ENCODE results near the gene B3GNT9.

The B3GNT9 gene

DNA sequence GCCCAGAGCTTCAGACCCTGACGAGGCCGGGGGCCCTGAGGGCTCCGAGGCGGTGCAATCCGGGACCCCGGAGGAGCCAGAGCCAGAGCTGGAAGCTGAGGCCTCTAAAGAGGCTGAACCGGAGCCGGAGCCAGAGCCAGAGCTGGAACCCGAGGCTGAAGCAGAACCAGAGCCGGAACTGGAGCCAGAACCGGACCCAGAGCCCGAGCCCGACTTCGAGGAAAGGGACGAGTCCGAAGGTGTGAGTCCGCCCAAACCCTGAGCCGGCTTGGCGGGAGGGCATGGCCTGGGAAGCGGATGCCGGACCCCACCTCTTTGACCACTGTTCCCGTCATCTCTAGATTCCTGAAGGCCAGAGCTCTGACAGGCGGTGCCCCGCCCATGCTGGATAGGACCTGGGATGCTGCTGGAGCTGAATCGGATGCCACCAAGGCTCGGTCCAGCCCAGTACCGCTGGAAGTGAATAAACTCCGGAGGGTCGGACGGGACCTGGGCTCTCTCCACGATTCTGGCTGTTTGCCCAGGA is 24.0 kb upstream of the B3GNT9 start:
- no peaks in the 10 kb centered on the region for H3K9me3 ChIP-seq
- no peak overlapping the region for H3K27ac ChIP-seq
- H3K36me3 ChIP-seq, result no peaks in the 10 kb centered on the region
- TF ChIP-seq, protein P1, sequence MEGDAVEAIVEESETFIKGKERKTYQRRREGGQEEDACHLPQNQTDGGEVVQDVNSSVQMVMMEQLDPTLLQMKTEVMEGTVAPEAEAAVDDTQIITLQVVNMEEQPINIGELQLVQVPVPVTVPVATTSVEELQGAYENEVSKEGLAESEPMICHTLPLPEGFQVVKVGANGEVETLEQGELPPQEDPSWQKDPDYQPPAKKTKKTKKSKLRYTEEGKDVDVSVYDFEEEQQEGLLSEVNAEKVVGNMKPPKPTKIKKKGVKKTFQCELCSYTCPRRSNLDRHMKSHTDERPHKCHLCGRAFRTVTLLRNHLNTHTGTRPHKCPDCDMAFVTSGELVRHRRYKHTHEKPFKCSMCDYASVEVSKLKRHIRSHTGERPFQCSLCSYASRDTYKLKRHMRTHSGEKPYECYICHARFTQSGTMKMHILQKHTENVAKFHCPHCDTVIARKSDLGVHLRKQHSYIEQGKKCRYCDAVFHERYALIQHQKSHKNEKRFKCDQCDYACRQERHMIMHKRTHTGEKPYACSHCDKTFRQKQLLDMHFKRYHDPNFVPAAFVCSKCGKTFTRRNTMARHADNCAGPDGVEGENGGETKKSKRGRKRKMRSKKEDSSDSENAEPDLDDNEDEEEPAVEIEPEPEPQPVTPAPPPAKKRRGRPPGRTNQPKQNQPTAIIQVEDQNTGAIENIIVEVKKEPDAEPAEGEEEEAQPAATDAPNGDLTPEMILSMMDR (IDR thresholded peaks at IDR 0.05), result no peak
- H3K4me1 ChIP-seq (ENCODE audit: control insufficient read depth in 1 of 2, insufficient read depth in 1 of 2, low read depth in 1 of 2, low read length in 1 of 2), result peaks cover 32 to 38% of the 10 kb centered on the region in 2 experiments
- H3K4me3 ChIP-seq (ENCODE audit: low read depth in 1 of 2, low read length in 1 of 2), result peak overlapping the region; percentile 20 to 60
- peaks cover 100% of the 10 kb centered on the region for H3K27me3 ChIP-seq

DNA sequence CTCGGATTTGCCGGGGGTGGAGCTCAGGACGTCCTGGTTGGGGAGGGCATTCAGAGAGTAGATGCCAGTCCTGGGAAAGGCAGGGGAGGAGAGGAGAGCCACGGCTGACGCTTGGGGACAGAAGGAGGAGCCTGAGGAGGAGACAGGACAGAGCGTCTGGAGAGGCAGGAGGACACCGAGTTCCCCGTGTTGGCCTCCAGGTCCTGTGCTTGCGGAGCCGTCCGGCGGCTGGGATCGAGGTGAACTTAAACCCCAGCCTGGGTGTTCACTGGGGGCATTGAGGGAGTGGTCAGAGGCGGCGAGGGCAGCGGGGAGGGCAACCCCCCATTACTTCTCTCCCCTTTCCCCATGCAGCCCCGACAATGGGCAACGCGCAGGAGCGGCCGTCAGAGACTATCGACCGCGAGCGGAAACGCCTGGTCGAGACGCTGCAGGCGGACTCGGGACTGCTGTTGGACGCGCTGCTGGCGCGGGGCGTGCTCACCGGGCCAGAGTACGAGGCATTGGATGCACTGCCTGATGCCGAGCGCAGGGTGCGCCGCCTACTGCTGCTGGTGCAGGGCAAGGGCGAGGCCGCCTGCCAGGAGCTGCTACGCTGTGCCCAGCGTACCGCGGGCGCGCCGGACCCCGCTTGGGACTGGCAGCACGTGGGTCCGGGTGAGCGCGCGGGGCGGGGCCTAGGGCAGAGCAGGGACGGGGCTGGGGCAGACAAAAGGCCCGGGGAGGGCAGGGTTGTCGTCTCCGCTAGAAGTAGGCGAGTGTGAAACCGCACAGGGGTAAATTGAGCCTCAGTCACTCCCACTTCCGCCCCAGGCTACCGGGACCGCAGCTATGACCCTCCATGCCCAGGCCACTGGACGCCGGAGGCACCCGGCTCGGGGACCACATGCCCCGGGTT is 23.3 kb upstream of the B3GNT9 start:
- peaks cover 100% of the 10 kb centered on the region for H3K27me3 ChIP-seq
- H3K36me3 ChIP-seq, result no peaks in the 10 kb centered on the region
- H3K4me3 ChIP-seq (ENCODE audit: low read depth in 1 of 2, low read length in 1 of 2), result peak overlapping the region; percentile 20 to 60
- no peaks in the 10 kb centered on the region for H3K9me3 ChIP-seq
- TF ChIP-seq, protein P1 (IDR thresholded peaks at IDR 0.05), result no peak
- H3K27ac ChIP-seq, result no peak overlapping the region
- H3K4me1 ChIP-seq (ENCODE audit: control insufficient read depth in 1 of 2, insufficient read depth in 1 of 2, low read depth in 1 of 2, low read length in 1 of 2), result peaks cover 33 to 38% of the 10 kb centered on the region in 2 experiments

DNA sequence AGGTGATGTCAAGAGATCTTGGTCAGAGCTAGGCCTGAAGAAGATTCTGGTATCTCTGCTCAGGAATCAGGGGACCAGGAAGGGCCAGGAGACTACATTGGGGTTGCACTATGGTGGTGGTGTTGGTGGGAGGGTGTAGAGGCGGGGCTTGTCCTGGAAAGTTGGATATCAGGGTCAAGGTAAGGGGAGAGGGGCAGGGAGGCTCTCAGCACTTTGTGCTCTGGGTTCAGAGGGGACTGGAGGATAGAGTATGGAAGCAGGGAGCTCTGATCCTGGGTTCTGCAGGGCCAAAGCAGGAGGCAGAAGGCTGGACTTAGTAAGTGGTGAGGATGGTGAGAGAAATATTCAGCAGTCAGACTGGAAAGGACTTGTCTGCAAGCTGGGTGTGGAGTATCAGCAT is 22.5 kb upstream of the B3GNT9 start:
- Histone ChIP-seq H3K9me3 (no peaks in the 10 kb centered on the region), H3K27ac (no peak overlapping the region), H3K36me3 (no peaks in the 10 kb centered on the region), H3K4me1 (ENCODE audit: control insufficient read depth in 1 of 2, insufficient read depth in 1 of 2, low read depth in 1 of 2, low read length in 1 of 2) (peaks cover 32 to 33% of the 10 kb centered on the region in 2 experiments), H3K4me3 (ENCODE audit: low read depth in 1 of 2, low read length in 1 of 2) (peak overlapping the region in 1 of 2 experiments; percentile 60), H3K27me3 (peaks cover 100% of the 10 kb centered on the region)
- TF ChIP-seq, protein P1 (IDR thresholded peaks at IDR 0.05), result no peak

DNA sequence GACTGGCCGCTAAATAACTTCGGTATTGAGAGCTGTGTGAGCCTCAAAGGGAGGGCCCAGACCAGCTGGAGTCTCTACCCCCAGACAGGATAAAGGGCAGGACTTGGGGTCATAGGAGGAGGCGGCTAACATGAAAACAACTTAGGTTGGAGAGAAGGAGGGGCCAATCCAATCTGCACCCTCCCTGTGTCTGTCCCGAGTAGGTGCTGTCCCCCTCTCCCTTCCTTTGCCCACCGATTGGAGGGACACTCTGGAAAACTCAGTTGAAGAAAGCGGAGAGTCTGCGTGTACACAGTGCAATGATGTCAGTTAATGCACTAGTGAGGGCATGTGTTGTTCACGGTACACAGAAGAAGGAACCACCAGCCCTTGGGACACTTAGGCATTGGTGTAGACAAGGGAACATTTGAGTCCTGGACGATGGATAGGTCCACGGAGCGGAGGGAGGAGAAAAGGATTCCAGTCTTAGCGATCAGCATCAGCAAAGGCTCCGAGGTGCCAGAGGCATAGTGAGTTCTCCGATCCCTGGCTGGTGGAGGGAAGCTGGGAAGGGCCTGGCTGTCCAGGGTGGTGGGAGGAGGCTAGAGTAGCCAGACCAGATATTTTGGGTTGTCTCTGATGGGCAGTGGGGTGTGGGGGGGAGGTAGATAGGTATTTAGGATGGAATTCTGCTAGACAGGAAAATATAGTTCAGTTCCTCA is 20.3 kb upstream of the B3GNT9 start:
- Histone ChIP-seq H3K4me1 (ENCODE audit: control insufficient read depth in 1 of 2, insufficient read depth in 1 of 2, low read depth in 1 of 2, low read length in 1 of 2) (peaks cover 29% of the 10 kb centered on the region in 2 experiments), H3K27ac (no peak overlapping the region), H3K27me3 (peaks cover 100% of the 10 kb centered on the region), H3K4me3 (ENCODE audit: low read depth in 1 of 2, low read length in 1 of 2) (peak overlapping the region; percentile 31 to 44), H3K36me3 (no peaks in the 10 kb centered on the region), H3K9me3 (no peaks in the 10 kb centered on the region)
- TF ChIP-seq, protein P1 (IDR thresholded peaks at IDR 0.05), result no peak

DNA sequence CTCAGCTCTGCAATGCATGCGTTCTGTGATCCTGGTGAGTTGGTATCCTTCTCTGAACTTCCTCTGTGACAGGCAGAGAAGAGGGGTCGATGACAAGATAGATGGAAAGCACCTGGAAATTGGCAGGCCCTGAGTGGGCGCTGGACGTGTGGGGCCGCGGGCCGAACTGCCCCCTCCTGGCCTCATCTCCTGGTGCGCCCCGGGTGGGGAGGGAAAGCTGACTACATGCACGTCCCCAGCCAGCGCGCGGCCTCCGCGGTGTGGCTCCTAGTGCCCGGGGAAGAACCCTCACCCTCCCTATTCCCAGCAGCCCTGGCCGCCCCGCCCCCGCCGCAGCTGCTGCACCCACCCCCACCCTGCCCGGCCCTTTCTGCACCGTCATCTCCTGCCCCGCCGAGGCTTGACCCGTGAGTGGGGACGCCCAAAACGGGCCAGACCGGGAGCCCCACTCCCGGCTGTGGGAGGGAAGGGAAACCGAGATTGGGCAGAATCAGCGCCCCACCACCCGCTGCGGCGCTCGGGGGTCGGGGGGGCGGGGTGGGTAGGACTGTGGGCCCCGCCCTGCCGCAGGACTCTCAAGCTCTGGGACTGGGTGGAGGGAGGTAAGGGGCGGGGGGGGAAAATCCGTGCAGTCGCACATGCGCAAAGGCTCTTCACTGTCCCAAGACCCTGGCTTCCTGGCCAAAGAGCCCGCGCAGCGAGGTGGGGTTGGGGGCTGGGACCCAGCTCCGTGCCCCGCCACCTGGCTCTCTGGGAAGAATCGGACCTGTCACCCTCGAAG is 19.6 kb upstream of the B3GNT9 start, which contains the start of gene NOL3:
Gene NOL3 (plus strand): TSS at position 371 of the 781 bp plus-strand sequence.
- peaks cover 30 to 36% of the 10 kb centered on the region in 2 experiments for H3K4me1 ChIP-seq (ENCODE audit: control insufficient read depth in 1 of 2, insufficient read depth in 1 of 2, low read depth in 1 of 2, low read length in 1 of 2)
- no peaks in the 10 kb centered on the region for H3K36me3 ChIP-seq
- no peak within 1 kb of the TSS for H3K27ac ChIP-seq
- TF ChIP-seq, protein P1 (IDR thresholded peaks at IDR 0.05), result no peak
- H3K27me3 ChIP-seq, result peaks cover 100% of the 10 kb centered on the region
- H3K9me3 ChIP-seq, result no peaks in the 10 kb centered on the region
- H3K4me3 ChIP-seq (ENCODE audit: low read depth in 1 of 2, low read length in 1 of 2), result peak within 1 kb of the TSS; percentile 40 to 44

Data from neutrophil (primary cell).